ENCODE data around the gene MAB21L4.
A peak's percentile ranks its signal among the peaks of the same experiment; 100 is the strongest.

MAB21L4 gene

GRCh38 chr2:240894006-240894405, 1.9 kb downstream of the MAB21L4 start:
- DNase-seq = no peak

- DNase-seq = peak; percentile 17
Measured at GRCh38 chr2:240893363-240893844, 2.6 kb downstream of the MAB21L4 start.

GRCh38 chr2:240892925-240893324, 3.0 kb downstream of the MAB21L4 start:
- no peak for DNase-seq

GRCh38 chr2:240892356-240892755, 3.6 kb downstream of the MAB21L4 start:
- DNase-seq = no peak

- DNase-seq = no peak
Measured at GRCh38 chr2:240891492-240892340, 4.2 kb downstream of the MAB21L4 start.

- no peak for DNase-seq
Measured at GRCh38 chr2:240890691-240891090, 5.3 kb downstream of the MAB21L4 start.

- no peak for DNase-seq
Measured at GRCh38 chr2:240889601-240890560, 6.1 kb downstream of the MAB21L4 start.

- no peak for DNase-seq
Measured at GRCh38 chr2:240888890-240889573, 6.9 kb downstream of the MAB21L4 start.

GRCh38 chr2:240888130-240888889, 7.6 kb downstream of the MAB21L4 start:
- DNase-seq = no peak

- DNase-seq = no peak
Measured at GRCh38 chr2:240887631-240888030, 8.3 kb downstream of the MAB21L4 start.

GRCh38 chr2:240886678-240887609, 9.0 kb downstream of the MAB21L4 start:
- DNase-seq = no peak

- no peak for DNase-seq
Measured at GRCh38 chr2:240886023-240886565, 9.9 kb downstream of the MAB21L4 start.

GRCh38 chr2:240885566-240885965, 10.4 kb downstream of the MAB21L4 start:
- no peak for DNase-seq

GRCh38 chr2:240884745-240885144, 11.2 kb downstream of the MAB21L4 start:
- DNase-seq = no peak

GRCh38 chr2:240884221-240884620, 11.7 kb downstream of the MAB21L4 start:
- no peak for DNase-seq

- DNase-seq = no peak
Measured at GRCh38 chr2:240881913-240882312, 14.0 kb downstream of the MAB21L4 start.

GRCh38 chr2:240879105-240879504, 16.9 kb downstream of the MAB21L4 start:
- DNase-seq = no peak

GRCh38 chr2:240878341-240878936, 17.5 kb downstream of the MAB21L4 start:
- DNase-seq = no peak

- DNase-seq = no peak
Measured at GRCh38 chr2:240877460-240878340, 18.3 kb downstream of the MAB21L4 start.
